Left ventricle myocardium inferior (tissue), 1 donor: Measurements from ENCODE around the gene UBE3C. TPM values are rescaled to one million over a fixed set of nuclear protein-coding genes. Genes with fewer than 3 reads are reported as not detected.

Experiments
- DNase-seq: peaks from one replicate; pipeline ENCODE4 v3.0.0-alpha.2; 2020
- H3K27ac ChIP-seq: fragments of 200-600 bp; replicated peaks from 2 replicates; pipeline ENCODE4 v1.8.0; 2021
- H3K27me3 ChIP-seq: fragments of 200-600 bp; 2 replicates; pipeline ENCODE4 v1.8.0; 2021; ENCODE audit warnings: low read depth
- H3K36me3 ChIP-seq: fragments of 200-600 bp; 2 replicates; pipeline ENCODE4 v1.8.0; 2021
- H3K4me1 ChIP-seq: fragments of 200-600 bp; 2 replicates; pipeline ENCODE4 v1.8.0; 2021
- H3K4me3 ChIP-seq: fragments of 200-600 bp; 2 replicates; pipeline ENCODE4 v1.8.0; 2021; ENCODE audit warnings: mild to moderate bottlenecking, moderate library complexity
- H3K9me3 ChIP-seq: fragments of 200-600 bp; replicated peaks from 2 replicates; pipeline ENCODE4 v1.8.0; 2021
- intact Hi-C: fragments of 100-400 bp; cut with micrococcal nuclease; formaldehyde crosslinking; loops from one replicate; pipeline ENCODE4 v1.11.0; 2022
- total RNA-seq: library from RNA; stranded (reverse); fragmentation: NEBNext Ultra II Directional; extraction: Animal tissue kit (Norgen Biotek cat#: 25700); gene quantifications from one replicate; pipeline ENCODE4 v1.2.1, GENCODE V29; 2021
- TF ChIP-seq, protein P1 (sequence below): fragments of 200-600 bp; IDR thresholded peaks from 2 replicates; pipeline ENCODE4 v1.8.0; 2021; ENCODE audit warnings: antibody characterized with exemption, mild to moderate bottlenecking, borderline replicate concordance
- donor health status: DM: no; HTN: yes; CAD: no; lungs with severe emphysema.

UBE3C gene
- total RNA-seq, 1 donor from 2014 or later = 50.2 TPM

DNA sequence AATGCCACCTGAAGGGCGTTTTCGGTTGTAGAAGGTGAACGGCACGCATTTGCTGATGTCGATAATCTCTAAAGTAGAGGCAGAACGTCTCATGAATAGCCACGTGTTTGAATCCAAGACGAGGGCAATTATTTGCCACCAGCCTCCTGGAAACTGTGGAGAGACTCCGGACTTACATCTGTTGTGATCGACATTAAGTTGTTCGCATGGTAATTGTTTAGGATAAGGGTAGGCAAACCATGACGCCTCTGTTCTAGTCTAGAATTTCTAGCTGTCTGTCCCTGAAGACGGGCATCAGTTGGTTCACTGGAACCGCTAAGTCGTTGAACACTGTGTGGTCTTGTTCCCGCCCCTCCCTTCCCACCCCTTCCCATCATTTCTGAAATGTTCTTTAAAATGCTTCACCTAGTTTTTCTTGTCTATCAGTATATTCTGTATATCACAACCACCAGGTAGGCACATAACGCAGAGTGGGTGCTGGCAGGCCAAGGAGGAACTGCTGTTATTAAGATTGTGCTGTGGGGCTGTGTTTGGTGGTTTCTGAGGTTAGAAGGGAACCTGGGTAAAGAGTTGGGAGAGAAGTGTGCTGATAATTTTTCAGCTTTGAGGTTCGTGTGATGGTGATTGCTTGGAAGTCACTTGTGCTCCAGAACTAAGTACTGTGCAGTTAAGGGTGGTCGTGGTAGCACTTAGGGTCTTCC is 1.2 kb downstream of the UBE3C start:
- Histone ChIP-seq H3K4me3 (peak overlapping the region; percentile 77), H3K27me3 (no peaks in the 10 kb centered on the region), H3K4me1 (peaks cover 53% of the 10 kb centered on the region), H3K9me3 (no peaks in the 10 kb centered on the region), H3K27ac (peak overlapping the region; percentile 95), H3K36me3 (peaks cover 11% of the 10 kb centered on the region)
- intact Hi-C loops = no loop called here
- TF ChIP-seq, protein P1, sequence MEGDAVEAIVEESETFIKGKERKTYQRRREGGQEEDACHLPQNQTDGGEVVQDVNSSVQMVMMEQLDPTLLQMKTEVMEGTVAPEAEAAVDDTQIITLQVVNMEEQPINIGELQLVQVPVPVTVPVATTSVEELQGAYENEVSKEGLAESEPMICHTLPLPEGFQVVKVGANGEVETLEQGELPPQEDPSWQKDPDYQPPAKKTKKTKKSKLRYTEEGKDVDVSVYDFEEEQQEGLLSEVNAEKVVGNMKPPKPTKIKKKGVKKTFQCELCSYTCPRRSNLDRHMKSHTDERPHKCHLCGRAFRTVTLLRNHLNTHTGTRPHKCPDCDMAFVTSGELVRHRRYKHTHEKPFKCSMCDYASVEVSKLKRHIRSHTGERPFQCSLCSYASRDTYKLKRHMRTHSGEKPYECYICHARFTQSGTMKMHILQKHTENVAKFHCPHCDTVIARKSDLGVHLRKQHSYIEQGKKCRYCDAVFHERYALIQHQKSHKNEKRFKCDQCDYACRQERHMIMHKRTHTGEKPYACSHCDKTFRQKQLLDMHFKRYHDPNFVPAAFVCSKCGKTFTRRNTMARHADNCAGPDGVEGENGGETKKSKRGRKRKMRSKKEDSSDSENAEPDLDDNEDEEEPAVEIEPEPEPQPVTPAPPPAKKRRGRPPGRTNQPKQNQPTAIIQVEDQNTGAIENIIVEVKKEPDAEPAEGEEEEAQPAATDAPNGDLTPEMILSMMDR = no peak
- no peak for DNase-seq

DNA sequence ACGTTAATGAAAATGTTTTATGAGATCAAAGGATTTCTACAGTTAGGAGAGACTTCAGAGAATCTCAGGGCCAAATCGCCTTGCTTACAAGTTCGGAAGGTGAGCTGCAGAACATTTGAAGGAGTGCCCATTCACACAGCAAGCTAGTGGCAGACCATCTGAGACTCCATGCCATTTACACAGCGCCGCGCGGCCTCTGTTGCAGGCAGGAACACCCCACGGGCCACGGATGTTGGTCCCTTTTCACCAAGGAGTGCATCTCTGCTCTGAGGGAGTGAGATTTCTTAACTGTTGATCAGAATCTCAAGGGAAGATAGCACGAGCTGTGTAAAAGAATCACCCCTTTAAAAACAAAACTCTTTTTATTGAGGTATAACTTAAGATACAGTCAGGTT is 1.8 kb downstream of the UBE3C start:
- intact Hi-C loops = no loop called here

GRCh38 chr7:157141525-157142060 is 2.9 kb downstream of the UBE3C start:
- TF ChIP-seq, protein P1 = no peak
- Histone ChIP-seq H3K36me3 (peaks cover 12% of the 10 kb centered on the region), H3K9me3 (no peaks in the 10 kb centered on the region), H3K27me3 (no peaks in the 10 kb centered on the region), H3K4me1 (peaks cover 58% of the 10 kb centered on the region), H3K4me3 (no peak overlapping the region), H3K27ac (no peak overlapping the region)
- no peak for DNase-seq
- intact Hi-C loops = no loop called here

More for the DNA sequence above, 1.8 kb downstream of the UBE3C start:
- DNase-seq = no peak
- TF ChIP-seq, protein P1 = no peak
- H3K27ac ChIP-seq = no peak overlapping the region
- H3K27me3 ChIP-seq = no peaks in the 10 kb centered on the region
- H3K36me3 ChIP-seq = peaks cover 11% of the 10 kb centered on the region
- no peaks in the 10 kb centered on the region for H3K9me3 ChIP-seq
- H3K4me1 ChIP-seq = peaks cover 58% of the 10 kb centered on the region
- peak overlapping the region; percentile 77 for H3K4me3 ChIP-seq

DNA sequence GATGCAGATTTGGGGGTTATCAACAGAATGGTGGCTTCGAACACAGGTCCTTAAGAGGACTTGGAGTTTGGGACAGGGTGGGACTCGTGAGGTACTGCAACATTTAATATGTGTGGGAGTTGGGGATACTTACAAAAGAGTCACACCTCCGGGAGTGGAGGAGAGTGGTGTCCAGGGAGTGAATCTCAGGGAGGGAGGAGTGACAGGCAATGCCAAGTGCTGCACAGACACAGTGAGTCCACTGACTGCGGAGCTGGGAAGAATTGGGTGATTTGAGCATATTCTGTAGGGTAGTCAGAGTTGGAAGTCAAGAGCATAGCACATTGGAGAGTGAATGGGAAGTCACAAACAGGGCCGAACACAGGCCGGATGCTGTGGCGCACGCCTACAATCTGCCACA is 5.1 kb downstream of the UBE3C start:
- Histone ChIP-seq H3K4me3 (no peak overlapping the region), H3K36me3 (peaks cover 16% of the 10 kb centered on the region), H3K9me3 (no peaks in the 10 kb centered on the region), H3K4me1 (peaks cover 56% of the 10 kb centered on the region), H3K27ac (no peak overlapping the region), H3K27me3 (no peaks in the 10 kb centered on the region)
- TF ChIP-seq, protein P1 = no peak
- intact Hi-C loops = no loop called here
- DNase-seq = no peak

DNA sequence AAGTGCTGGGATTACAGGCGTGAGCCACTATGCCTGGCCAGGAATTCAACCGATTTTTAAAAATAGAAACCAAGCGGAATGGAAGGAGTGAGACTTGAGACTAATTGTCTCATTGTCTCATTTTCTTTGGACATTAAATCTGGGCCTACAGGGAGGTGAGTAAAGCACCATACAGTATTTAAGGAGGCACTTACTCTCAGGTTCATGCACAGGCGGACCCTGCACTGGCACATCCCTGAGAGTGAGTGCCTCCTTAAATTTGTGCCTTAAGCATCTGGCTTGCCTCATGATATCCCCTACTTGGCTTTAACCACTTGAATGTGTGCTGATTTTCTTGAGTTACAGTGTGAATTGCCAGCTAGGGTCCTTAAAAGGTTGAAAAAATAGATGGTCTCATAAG is 10.6 kb downstream of the UBE3C start:
- TF ChIP-seq, protein P1 = no peak
- intact Hi-C loops = no loop called here
- H3K27me3 ChIP-seq = no peaks in the 10 kb centered on the region
- H3K27ac ChIP-seq = no peak overlapping the region
- H3K4me3 ChIP-seq = no peak overlapping the region
- H3K36me3 ChIP-seq = peaks cover 4% of the 10 kb centered on the region
- H3K4me1 ChIP-seq = peaks cover 47% of the 10 kb centered on the region
- no peaks in the 10 kb centered on the region for H3K9me3 ChIP-seq
- DNase-seq = no peak
